ENCODE measurements around the gene CNTRL.

- TF ChIP-seq CTCF (IDR thresholded peaks at IDR 0.05 in 2 of 3, conservative IDR thresholded peaks at IDR 0.05 in 1 of 3; ENCODE audit: borderline replicate concordance in 1 of 3, insufficient read depth in 1 of 3, low read depth in 2 of 3, low read length in 2 of 3) (no peak), JUND (IDR thresholded peaks at IDR 0.05) (no peak), SP1 (IDR thresholded peaks at IDR 0.05; ENCODE audit: low read depth) (no peak), ZFX (IDR thresholded peaks at IDR 0.05) (no peak), POLR2AphosphoS5 (IDR thresholded peaks at IDR 0.05; ENCODE audit: low read depth, low read length) (no peak), POLR2A (IDR thresholded peaks at IDR 0.05; ENCODE audit: borderline replicate concordance, extremely low read depth, insufficient read depth, insufficient read length) (no peak), ZBTB33 (IDR thresholded peaks at IDR 0.05; ENCODE audit: extremely low read depth, insufficient replicate concordance, low read length) (no peak), MAX (IDR thresholded peaks at IDR 0.05) (no peak), YY1 (IDR thresholded peaks at IDR 0.05; ENCODE audit: extremely low read depth, insufficient replicate concordance, low read depth, low read length) (no peak)
These were observed 48.5 kb upstream of the CNTRL start for GRCh38 chr9:121026260-121026691.
